HG02852 (cell line): ENCODE measurements around the gene SFMBT1.
"Not testable (repeated sequence)": the region's sequence is repeated elsewhere in the genome, so short reads cannot be mapped to it uniquely, and the experiment has no call there.

Experiments used
- ATAC-seq: cut with Tn5 transposase; IDR thresholded peaks from one replicate; pipeline ENCODE4 v1.9.1; 2021; ENCODE audit warnings: mild to moderate bottlenecking, moderate library complexity; ENCODE audit not compliant: unreplicated experiment

The SFMBT1 gene

DNA sequence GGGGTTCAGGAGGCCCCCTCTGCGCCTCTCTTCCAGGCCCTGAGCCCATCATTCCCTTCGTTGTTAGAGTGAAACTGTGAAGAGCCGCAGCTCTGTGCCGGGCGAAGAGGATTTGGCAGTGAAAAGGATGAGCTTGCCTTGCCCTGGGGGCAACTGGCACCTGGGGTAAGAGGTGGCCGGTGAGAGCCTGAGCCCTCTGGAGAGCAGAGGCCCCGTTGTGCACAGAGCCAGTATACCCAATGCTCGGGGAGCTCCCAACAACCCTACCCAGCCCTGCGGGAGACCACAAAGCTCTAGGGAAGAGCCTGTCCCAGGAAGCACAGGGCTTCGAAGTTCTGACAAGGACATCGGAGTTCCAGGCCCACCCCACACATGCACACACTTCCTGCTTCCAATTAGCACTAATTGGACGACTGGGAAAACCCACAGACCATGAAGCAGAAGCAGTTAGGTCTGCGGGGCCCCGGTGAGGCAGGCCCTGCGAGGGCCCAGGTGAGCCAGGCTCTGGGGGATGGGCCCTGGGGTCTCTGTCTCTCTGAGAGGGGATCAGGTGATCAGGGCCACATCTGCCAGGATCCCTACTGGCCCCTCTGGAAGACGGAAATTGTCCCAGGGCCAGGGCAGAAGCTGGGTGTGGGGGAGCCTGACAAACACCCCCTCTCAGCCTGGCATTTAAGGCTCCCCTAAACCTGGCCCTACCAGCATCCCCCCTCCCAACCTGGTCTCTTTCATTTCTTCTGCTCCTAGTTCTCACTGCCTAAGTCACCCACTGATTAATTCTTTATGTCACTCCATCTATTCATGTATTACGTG, 27.9 kb upstream of the SFMBT1 start:
- ATAC-seq, result no peak

DNA sequence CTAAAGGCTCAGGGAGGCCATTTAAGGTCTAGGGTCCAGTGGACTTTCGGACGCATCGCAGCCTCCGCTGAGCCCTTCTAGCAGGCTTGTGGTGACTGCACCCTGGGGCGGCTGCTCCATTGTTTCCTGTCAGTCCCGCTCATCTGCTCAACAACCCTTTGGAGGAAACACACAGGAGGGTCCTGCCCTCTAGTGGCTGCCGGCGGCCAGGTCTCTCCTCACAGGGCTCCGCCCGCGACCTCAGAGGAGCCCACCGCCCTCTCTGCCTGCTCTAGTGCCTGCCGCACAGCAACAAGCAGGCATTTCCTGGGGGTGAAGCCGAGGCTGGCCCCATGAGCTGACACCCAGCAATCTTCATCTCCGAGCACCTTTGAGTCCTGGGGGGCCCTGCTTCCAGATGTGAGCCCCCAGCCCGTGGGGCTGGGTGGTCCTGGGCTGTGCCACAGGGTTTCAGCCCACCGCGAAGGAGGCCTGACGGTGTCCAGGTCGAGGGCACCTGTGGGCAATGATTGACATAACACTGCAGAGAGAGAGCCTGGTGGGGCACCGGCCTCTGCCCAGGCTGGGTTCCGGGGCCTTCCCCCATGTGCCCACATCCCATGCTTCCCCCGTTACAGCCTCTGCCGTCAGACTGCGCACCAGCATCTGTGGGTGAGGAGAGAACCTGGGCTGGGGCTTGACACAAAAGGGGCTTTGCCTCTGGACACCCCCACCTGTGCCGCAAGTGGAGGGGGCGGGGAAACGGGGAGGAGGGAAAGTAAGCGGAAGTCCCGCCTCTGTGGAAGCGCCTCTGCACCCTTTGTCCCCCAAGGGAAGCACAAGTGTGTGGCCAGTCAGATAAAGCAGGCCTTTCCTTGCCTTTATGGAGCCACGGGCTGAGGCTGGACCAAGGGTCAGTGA, 27.0 kb upstream of the SFMBT1 start:
- peak; percentile 86 for ATAC-seq

DNA sequence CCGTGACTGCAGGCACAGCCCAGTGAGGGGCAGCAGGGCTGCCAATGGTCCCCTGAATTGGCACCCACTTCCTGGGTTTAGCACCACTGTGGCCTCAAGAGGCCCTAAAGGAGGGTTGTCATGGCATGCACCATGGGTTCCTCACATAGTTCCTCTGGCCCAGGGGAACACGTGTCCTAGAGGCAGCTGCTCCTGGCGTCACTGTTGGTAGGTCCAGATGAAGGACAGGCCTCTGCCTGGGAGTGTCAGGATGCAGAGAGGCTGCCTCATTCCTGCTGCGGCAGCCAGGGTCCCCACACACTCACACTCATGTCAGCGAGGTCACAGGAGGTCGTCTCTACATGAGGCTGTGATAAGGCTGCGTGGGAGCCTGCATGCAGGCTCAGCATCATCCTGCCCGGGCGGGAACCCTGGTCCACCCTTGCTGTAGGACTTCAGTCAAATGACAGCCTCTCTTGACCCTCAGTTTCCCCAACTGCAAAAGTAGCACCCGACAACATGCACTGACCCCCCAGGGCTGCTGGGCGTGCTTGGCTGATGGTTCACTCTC, 26.1 kb upstream of the SFMBT1 start:
- ATAC-seq, result no peak

DNA sequence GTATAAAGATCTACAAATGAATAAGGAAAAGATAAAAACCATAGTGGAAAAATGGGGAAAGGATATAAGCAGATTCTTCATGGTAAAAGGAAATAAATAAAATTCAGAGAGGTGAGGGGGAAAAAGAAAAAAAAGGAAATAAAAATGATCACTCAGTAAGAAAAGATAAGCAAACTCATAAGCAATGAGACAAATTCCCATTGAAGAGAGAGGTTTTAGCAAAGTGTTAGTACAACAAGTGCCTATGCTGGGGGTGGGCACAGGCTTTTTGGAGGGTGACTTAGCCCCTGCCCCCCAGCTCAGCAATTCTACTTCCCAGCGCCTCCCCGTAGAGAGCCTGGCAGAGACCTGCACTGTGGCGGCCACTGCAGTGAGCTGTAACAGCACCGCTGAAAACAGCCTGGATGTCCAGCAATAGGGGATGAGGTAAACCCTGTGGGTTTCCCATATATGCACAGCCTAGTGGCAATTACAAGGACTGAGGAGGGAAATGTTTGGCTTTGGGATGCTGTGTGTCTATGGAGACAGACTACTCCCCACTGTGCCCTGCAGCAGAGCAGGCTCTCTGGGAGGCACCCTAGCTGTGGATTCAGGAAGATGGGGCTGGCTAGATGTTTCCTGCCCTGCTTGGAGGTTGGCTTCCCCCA, 23.7 kb upstream of the SFMBT1 start:
- ATAC-seq, result no peak

DNA sequence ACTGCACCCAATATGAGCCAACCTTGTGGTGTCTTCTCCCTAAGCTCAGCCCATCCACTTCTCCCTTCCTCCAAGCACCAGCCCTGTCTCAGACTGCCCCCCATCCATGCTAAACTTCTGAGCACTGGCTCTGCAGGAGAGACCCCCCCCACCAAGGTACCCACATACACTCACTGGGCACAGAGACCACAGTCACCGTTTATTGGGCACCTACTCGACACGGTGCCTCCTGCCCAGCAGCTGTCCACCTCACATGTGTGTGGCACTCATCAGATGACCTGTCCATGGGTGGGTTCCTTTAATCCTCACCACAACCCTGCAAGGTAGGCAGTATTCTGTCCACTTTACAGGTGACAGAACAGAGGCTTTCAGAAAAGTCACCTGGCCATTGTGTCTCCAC, 22.3 kb upstream of the SFMBT1 start:
- no peak for ATAC-seq

DNA sequence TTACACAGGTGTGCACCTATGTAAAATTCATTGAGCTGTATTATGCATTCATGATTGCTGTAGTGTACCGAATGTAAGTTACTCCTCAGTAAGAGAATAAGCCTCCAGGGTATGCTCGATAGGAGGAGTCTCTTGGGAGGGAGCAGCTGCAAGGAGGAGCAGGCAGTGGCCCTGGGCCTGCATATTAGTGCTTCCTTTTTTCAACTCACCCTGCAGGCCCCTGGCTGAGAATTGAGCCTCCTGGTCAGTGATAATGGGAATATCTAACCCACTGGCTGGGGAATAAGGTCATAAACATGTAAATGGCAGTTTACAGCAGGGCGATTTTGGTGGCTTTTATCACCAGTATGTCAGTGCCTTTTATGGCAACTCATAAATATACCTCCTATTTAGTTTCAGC, 21.7 kb upstream of the SFMBT1 start:
- no peak for ATAC-seq

DNA sequence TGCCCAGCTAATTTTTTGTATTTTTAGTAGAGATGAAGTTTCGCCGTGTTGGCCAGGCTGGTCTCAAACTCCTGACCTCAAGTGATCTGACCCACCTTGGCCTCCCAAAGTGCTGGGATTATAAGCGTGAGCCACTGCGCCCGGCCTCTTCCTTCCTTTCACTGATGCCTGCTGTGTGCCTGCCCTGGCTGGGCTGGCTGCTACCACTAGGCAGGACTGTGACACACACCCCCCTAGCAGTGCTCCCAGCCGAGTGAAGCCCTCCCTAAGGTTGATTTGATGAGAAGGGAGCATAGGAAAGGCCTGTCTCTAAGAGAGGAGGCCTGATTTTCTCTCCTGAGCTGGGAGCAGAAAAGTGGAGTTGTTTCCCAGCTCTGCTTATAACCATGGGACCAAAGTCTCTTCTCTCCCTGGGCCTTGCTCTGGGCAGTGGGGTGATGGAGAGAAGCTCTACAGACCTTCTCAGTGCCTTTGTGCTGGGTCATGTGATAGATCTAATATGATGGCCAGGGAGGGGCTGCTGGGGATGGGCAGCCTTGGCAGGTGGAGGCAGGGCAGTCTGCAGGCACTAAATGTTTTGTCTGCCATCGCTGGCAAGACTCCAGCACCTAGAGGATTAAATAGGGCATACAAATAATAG, 20.1 kb upstream of the SFMBT1 start:
- ATAC-seq, result no peak

DNA sequence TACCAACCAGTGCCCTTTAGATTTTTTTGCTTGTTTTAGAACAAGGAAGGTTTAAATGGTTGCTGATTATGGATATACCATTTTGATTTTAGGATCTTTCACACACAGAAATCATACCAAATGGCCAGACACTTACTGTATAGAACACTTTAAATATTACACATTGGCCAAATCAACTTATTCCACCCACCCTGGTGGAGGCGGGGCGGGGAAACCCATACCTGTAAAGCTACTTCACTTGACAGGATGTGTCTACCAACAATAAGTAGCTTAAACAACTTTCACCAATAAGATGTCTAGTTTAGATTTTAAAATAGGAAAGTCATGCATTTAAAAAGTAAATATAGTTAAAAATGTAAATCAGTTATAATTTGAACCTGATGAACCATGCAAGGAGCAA, 17.0 kb upstream of the SFMBT1 start:
- ATAC-seq, result no peak

DNA sequence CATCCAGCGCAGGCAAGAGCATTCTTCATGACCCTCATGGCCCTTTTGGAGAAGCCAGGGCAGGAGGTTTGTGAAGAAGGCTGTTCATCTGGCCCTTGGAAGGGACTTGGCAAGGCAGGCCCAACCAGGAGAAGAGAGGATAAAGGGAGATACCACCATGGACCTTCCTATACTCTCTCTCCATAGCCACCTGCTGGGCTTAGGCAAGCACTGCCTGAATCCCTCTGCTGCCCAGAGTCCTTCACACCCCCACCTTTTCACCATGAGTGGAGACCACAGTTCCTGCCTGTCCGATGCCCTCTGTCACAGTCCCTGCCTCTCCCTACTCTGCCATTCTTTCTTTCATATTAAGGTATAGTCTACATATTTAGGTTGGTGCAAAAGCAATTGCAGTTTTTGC, 10.6 kb upstream of the SFMBT1 start:
- ATAC-seq, result no peak

DNA sequence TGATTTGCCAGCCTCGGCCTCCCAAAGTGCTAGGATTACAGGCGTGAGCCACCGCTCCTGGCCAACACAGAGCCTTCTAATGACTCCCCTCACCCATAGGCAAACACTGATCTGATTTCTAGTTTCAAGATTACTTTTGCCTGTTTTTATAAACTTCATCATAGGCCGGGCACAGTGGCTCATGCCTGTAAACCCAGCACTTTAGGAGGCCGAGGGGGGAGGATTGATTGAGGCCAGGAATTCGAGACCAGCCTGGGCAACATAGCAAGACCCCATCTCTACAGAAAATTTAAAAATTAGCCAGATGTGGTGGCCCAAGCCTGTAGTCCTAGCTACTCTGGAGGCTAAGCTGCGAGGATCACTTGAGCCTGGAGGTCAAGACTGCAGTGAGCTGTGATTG, 8.4 kb upstream of the SFMBT1 start:
- ATAC-seq, result not testable (repeated sequence)

DNA sequence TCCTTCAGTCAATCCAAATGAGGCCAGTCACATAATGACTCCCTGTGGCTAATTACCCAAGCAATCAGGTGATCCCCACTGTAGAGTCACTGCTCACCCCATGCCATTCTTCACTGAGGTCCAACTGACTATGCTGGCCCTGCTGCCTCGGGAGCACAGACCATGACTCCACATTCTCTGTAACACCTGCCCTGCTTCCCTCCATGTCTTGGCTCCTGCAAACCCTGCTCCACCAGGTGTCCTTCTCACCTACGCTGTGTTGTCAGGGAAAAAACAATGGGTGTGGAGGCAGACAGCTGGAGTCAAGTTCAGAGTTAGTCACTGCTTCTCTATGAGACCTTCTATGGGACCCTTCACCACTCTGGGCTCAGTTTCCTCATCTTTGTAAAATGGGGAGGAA, 6.1 kb upstream of the SFMBT1 start:
- no peak for ATAC-seq

DNA sequence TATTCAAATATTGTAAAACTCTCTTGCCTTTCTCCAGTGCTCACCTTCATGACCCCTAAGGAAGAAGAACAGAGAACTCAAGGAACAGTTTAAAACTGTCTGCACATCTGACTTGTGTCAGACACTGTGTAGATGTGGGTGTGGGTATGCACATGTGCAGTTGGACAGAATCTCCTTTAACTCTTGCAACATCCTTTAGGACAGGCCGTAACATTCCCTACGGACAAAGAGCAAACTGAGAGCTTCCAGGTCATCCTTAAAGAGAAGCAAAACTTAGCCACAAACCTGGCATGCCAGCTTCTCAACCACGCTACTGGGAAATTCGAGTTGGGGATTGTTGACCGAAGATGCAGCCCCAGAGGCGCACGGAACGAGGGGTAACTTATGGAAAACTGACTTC, 4.1 kb upstream of the SFMBT1 start:
- no peak for ATAC-seq

DNA sequence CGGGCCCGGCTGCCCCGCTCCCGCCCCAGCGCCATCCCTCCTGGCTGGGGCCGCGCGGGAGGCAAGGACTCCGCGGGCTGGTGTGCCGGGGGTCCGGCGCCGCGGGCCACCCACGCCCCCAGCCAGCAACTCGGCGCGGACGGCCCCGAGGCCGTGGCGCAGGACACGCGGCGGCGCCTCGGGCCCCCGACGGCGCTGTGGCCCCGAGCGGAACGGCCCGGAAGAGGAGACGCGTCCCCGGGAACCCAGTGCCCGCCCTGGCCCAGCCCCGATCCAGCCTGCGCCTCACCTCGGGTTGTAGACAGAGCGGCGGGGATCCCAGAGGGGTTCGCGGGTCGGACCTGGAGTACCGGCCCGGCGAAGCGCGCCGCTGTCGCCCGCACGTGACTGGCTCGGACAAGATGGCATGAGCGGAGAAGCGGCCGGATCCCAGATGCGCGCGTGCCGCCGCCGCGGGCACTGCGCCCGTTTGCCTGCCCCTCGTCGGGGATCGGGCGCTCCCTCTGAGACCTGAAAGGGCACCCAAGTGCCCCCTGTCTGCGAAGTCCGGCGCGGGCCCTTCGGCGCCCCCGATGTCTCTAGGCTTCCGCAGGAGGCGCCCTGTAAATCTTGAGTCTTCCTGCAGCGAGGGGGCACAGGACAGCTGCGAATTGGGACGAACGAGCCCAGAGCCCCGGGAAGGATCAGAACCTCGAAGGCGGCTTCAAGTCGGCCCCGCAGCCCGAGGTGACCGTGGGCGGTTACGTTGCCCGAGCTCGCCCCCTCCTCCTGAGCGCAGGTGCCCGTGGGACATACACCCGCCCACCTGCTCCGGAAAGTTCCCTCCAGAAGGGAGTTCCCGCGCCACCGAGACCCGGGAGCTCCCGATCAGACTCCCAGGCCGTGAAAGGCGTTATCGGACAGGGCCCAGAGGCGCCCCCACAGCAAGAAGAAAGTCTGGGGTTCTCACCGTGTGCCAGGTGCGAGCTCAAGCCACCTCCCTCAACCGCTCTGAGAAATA, 598 bp upstream of the SFMBT1 start:
- ATAC-seq, result peak; percentile 27

DNA sequence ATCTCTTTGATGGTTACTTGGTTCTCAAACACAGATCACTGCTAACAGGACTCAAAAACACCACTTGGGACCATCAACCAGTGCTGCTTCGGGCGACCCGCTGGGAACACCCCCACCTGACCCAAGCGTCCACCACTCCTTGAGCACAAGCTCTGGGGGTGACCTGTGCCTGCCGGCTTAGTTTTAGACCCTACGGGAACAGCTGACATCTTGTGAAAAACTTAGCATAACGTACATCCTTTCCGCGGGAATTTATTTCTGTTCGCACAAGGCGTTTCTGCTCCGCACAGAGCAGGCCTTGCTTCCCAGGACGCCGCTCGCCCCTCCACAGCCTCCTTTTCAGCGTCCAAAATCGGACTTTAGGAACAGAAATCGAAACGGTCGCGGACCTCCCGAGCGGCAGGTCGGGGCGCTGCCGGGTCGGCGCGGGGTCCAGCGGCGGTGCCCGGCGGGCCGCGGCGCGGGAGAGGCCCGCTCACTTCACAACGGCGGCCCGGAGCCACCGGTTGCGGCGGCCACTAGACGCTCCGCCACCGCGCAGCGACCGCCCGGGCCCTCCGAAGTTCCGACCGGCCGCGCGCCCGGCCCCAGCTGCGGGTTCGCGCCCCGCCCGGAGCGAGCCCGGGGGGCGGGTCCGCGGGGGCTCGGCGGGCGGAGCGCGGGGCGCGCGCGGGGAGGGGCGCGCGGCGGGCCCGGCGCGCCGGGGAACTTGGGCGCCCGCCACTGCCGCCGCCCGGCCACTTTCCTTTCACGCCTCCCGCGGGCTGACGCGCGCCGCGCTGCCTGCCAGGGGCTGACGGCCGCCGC, 959 bp downstream of the SFMBT1 start:
- ATAC-seq, result peak; percentile 42

DNA sequence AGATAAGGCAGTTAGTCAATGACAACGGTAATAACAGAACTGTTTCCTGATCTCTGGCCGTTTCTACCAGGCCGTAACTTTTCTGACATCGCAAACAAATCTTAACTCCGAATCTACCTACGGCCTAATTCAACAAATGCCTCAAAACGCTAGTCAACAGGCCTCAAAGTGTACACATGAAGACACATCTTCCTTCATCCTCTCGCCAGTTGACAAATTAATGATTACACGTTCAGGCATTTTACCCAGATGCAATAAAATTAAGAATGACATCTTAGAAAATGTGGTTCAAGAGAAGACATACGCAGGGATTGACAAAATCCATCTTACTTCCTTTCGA, 1.5 kb downstream of the SFMBT1 start:
- no peak for ATAC-seq

DNA sequence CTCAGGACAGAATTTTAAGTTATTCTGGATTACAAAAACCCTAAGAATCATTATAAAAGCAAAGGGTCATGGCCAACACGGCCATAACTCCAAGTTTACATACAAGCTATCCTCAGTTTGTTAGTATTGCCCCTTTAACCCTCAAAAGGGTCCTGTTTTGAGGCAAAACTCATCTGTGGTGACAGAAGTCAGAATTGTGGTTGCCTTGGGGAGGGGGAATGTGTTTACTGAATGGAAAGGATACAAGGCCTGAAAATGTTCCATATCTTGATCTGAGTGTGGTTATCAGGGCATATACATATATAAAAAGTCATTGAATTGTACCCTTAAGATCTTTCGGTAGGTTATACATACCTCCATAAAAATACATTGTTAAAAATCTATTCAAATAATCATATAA, 2.1 kb downstream of the SFMBT1 start:
- no peak for ATAC-seq

DNA sequence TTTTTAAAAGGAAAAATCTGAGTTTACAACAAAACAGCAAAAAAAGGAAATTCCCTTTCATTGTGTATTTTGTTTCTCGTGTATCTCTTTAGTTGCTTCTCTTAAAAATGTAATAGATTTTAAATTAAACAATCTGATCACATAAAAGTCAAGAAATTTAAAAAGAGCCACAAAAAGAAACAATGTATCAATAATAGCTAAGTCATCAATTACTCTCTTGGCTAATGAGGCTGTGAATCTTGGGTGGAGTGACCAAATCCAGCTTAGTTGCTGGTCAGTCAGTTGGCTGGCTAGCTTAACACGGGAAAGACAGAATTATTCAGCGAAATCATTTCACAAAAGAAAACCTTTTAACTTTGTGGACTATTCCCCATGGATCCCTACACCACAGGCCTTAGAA, 3.2 kb downstream of the SFMBT1 start:
- ATAC-seq, result no peak

DNA sequence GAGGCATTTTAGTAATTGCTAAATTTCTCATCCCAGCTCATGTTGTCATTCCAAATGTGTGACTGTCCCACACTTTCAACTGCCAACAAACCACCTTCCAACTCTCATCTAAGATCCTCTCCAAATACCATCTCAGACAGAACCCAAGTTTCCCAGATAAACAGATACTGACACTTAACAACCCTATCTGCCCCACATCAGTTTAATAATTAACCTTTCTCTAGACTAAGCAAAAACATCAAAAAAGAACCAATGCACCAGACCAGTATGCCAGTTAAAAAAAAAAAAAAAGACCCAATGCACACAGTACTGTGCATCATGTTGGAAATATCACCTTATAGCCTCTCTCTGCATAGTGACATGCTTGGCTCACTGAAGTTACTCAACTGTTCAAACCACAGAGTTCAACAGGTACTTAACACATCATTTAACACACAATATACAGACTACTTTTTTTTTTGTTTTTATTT, 5.5 kb downstream of the SFMBT1 start:
- no peak for ATAC-seq

DNA sequence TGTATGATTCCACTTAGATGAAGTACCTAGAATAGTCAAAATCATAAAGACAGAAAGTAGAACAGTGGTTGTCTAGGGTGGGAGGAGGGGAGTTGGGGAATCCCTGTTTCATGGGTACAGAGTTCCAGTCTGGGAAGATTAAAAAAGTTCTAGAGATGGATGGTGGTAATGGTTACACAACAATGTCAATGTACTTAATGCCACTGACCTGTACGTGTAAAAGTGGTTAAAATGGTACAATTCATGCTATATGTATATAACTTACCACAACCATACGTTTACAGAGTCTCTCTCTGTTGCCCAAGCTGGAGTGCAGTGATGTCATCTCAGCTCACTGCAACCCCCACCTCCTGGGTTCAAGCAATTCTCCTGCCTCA, 6.5 kb downstream of the SFMBT1 start:
- no peak for ATAC-seq
